Gastroesophageal sphincter (tissue), 4 donors: ENCODE data around the gene TAB2. TPM values are rescaled to one million over a fixed set of nuclear protein-coding genes. Genes with fewer than 3 reads are reported as not detected.

Source experiments
- ATAC-seq: fragments of 150-250 bp; one replicate; pipeline ENCODE4 v1.9.1; 2016; ENCODE audit warnings: mild to moderate bottlenecking, moderate library complexity
- H3K27ac ChIP-seq, 4 donors: fragments of 200-600 bp; sonication (generic) in 3 of 4; 1 replicate in 3 of 4; 2 replicates in 1 of 4; pipeline ENCODE4 v1.5.1; 2016 to 2019
- H3K27me3 ChIP-seq: fragments of 200-600 bp; sonication (generic); one replicate; pipeline ENCODE4 v1.5.1; 2019
- H3K36me3 ChIP-seq, 2 donors: fragments of 200-600 bp; sonication (generic); one replicate each; pipeline ENCODE4 v1.5.1; 2019; ENCODE audit warnings: control low read depth in 1 of 2
- H3K4me1 ChIP-seq, 3 donors: fragments of 200-600 bp; sonication (generic); 1 replicate in 2 of 3; 2 replicates in 1 of 3; pipeline ENCODE4 v1.5.1; 2016 to 2019; ENCODE audit warnings: control low read depth in 2 of 3
- H3K4me3 ChIP-seq, 2 donors: fragments of 200-600 bp; sonication (generic); one replicate each; pipeline ENCODE4 v1.5.1; 2019; ENCODE audit warnings: mild to moderate bottlenecking in 1 of 2, moderate library complexity in 1 of 2
- H3K9me3 ChIP-seq, 3 donors: fragments of 200-600 bp; sonication (generic); one replicate each; pipeline ENCODE4 v1.5.1; 2017 to 2019; ENCODE audit warnings: control low read depth in 2 of 3
- EP300 ChIP-seq: sonication (generic); formaldehyde crosslinking; IDR thresholded peaks from one replicate; pipeline ENCODE4 v1.6.1; 2017; ENCODE audit warnings: antibody characterized with exemption, mild to moderate bottlenecking
- POLR2A ChIP-seq, 2 donors: fragments of 450-650 bp; IDR thresholded peaks; one replicate each; pipeline ENCODE4 v1.6.1; 2017; ENCODE audit warnings: antibody characterized with exemption in 2 of 2, mild to moderate bottlenecking in 2 of 2, moderate library complexity in 1 of 2
- POLR2AphosphoS5 ChIP-seq: sonication (generic); formaldehyde crosslinking; IDR thresholded peaks from one replicate; pipeline ENCODE4 v1.6.1; 2017; ENCODE audit warnings: antibody characterized with exemption
- WGBS, 2 donors: methylation state at CpG; one replicate each; pipeline ENCODE4 v1.1.5; 2018; ENCODE audit warnings: low coverage in 1 of 2; 5-methylcytosine and 5-hydroxymethylcytosine counted together
- total RNA-seq, 4 donors: library from RNA; depleted of rRNA; stranded (reverse); fragments of >200 nt; gene quantifications; one replicate each; pipeline ENCODE4 v1.1.0, GENCODE V29; 2016
- TF ChIP-seq, protein P1 (sequence below), 4 experiments: fragments of 200-600 bp in 2 of 4; fragments of 450-650 bp in 2 of 4; sonication (generic) in 1 of 4; IDR thresholded peaks; one replicate each; pipeline ENCODE4 v1.5.1; 2017 to 2019; ENCODE audit warnings: antibody characterized with exemption in 4 of 4, mild to moderate bottlenecking in 2 of 4, moderate library complexity in 2 of 4

The TAB2 gene
- total RNA-seq, 4 donors from 2014 or later, result 69.5 to 111 (median 97.0) TPM

DNA sequence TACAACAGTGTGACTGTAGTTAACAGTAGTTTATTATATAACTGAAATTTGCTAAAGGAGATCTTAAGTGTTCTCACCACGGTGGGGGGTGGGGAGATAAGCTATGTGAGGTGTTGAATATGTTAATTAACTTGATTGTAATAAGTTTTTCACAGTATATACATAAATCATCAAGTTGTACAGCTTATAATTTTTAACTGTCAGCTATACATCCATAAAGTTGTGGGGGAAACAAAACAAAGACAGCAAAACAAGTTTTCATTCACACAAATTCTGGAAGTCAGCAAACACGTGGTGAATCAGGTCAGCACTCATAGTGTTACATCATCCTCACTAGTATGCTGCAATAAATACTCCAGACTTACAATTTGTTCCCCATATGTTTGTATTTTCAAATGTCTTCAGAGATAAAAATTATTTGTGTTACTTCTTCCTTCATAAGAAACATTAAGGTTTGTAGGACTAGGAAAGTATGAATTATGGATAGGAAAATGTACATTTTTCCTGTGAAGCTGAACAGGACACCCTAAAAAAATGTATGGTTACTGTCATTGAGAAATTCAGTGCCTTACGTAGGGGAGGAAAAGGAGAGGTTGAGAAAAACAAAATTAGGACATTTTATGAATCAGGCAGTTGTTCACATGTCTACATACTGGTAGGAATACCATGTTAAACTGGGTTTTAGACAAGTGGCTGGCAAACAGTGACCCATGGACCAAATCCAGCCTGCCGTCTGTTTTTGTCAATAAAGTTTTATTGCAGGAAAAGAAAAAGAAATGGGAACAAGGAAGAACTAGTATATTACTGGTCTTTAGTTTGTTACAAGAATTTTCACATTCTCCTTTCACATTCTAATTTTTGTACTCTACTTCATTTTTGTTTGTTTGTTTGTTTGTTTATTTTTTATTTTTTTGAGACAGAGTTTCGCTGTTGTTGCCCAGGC is 88.6 kb downstream of the TAB2 start:
- Histone ChIP-seq H3K27ac (no peak overlapping the region), H3K4me3 (no peak overlapping the region), H3K4me1 (no peaks in the 10 kb centered on the region), H3K36me3 (peaks cover 4 to 63% of the 10 kb centered on the region in 2 donors), H3K27me3 (no peaks in the 10 kb centered on the region), H3K9me3 (no peaks in the 10 kb centered on the region)
- WGBS, 2 donors, result 73 to 77% methylated on average over 4 to 5 of the region's 5 CpGs
- no peak for TF ChIP-seq POLR2A (IDR thresholded peaks at IDR 0.05)
- no peak for TF ChIP-seq POLR2AphosphoS5
- TF ChIP-seq, protein P1, sequence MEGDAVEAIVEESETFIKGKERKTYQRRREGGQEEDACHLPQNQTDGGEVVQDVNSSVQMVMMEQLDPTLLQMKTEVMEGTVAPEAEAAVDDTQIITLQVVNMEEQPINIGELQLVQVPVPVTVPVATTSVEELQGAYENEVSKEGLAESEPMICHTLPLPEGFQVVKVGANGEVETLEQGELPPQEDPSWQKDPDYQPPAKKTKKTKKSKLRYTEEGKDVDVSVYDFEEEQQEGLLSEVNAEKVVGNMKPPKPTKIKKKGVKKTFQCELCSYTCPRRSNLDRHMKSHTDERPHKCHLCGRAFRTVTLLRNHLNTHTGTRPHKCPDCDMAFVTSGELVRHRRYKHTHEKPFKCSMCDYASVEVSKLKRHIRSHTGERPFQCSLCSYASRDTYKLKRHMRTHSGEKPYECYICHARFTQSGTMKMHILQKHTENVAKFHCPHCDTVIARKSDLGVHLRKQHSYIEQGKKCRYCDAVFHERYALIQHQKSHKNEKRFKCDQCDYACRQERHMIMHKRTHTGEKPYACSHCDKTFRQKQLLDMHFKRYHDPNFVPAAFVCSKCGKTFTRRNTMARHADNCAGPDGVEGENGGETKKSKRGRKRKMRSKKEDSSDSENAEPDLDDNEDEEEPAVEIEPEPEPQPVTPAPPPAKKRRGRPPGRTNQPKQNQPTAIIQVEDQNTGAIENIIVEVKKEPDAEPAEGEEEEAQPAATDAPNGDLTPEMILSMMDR (IDR thresholded peaks at IDR 0.05), result no peak
- TF ChIP-seq EP300, result no peak
- peak; percentile 28 for ATAC-seq

DNA sequence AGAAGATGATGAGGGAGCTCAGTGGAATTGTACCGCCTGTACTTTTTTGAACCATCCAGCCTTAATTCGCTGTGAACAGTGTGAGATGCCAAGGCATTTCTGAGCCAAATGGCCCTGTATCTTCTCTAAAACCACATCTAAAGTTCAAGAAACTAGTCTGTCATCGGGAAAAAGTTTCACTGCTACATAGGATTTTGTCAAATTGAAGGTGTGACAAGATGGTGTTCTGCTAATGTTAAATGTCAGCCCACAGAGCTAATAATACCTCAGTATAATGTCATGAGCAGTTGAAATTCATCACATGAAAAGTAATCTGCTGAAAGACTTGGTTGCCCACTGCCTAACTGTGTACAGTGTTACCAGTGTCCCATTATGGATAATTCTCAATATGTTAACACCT is 92.1 kb downstream of the TAB2 start:
- no peak for ATAC-seq
- no peak overlapping the region for H3K4me3 ChIP-seq
- H3K27ac ChIP-seq, result no peak overlapping the region
- H3K9me3 ChIP-seq, result no peaks in the 10 kb centered on the region
- no peaks in the 10 kb centered on the region for H3K27me3 ChIP-seq
- H3K4me1 ChIP-seq, result no peaks in the 10 kb centered on the region
- TF ChIP-seq EP300 (no peak), POLR2AphosphoS5 (no peak), POLR2A (IDR thresholded peaks at IDR 0.05) (no peak)
- TF ChIP-seq, protein P1 (IDR thresholded peaks at IDR 0.05), result no peak
- peaks cover 4 to 54% of the 10 kb centered on the region in 2 donors for H3K36me3 ChIP-seq
- 75 to 100% methylated on average over 2 to 3 of the region's 3 CpGs for WGBS, 2 donors

DNA sequence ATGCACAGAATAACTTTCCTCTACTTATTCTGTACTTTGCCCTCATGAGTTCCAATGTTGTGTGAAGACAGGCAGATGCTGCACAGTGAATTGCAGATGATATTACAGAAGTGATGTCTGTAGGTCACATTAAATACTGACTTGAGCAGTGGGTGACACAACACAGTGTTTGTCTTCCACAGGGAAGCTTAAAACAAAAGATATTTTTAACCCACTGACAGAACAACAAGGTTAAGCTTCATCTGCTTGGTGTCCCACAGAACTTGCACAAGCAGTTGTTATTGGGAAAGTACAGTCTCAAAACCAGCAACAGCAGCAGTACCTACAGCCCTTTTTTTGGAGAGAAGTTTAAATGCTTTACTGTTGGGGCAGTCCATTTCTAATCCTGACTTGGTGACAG is 93.0 kb downstream of the TAB2 start:
- Histone ChIP-seq H3K27me3 (no peaks in the 10 kb centered on the region), H3K4me1 (no peaks in the 10 kb centered on the region), H3K36me3 (peaks cover 4 to 47% of the 10 kb centered on the region in 2 donors), H3K4me3 (no peak overlapping the region), H3K27ac (no peak overlapping the region), H3K9me3 (no peaks in the 10 kb centered on the region)
- no peak for ATAC-seq
- no peak for TF ChIP-seq EP300
- TF ChIP-seq POLR2A (IDR thresholded peaks at IDR 0.05), result no peak
- TF ChIP-seq POLR2AphosphoS5, result no peak
- TF ChIP-seq, protein P1 (IDR thresholded peaks at IDR 0.05), result no peak

DNA sequence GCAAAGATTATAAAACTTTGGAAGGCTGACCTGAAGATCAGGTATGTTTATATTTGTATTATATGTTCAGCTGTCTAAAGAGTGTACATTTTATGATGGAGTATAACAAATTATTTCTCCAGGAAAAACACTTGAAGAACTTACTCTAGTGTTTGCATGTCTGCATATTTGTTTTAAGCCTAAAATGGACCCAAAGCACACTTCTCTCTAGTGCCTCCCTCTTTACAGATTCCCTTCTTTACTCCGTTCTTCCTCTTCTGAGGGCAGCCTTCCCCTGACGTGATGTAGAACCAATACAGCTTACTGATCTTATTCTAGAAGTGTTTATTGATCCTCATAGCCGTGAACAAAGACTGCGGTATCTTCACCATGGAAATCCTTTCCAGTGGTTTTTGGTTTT is 96.5 kb downstream of the TAB2 start:
- WGBS, 2 donors, result 77 to 79% methylated on average over 4 of the region's 4 CpGs
- Histone ChIP-seq H3K4me1 (no peaks in the 10 kb centered on the region), H3K27ac (no peak overlapping the region), H3K4me3 (no peak overlapping the region), H3K36me3 (peaks cover 4 to 31% of the 10 kb centered on the region in 2 donors), H3K27me3 (no peaks in the 10 kb centered on the region), H3K9me3 (no peaks in the 10 kb centered on the region)
- no peak for ATAC-seq
- TF ChIP-seq POLR2A (IDR thresholded peaks at IDR 0.05), result no peak
- TF ChIP-seq POLR2AphosphoS5, result no peak
- no peak for TF ChIP-seq EP300

DNA sequence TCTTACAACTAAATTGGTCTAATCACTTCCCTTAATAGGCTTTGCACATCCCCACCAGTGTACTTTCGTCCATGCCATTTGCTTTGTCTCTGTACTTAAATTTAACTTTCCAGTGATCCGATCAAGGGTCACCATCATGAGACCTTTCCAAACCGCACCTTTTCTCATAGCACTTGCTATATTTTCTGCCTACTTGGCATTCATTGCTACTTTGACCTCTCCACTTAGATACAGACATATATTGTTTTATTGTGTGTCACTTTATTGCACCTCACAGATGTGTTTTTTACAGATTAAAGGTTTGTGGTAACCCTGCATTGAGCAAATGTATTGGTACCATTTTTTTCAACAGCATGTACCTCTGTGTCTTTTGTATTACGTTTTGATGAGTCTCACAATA is 97.3 kb downstream of the TAB2 start:
- H3K4me3 ChIP-seq, result no peak overlapping the region
- no peaks in the 10 kb centered on the region for H3K27me3 ChIP-seq
- no peak for TF ChIP-seq POLR2A (IDR thresholded peaks at IDR 0.05)
- TF ChIP-seq POLR2AphosphoS5, result no peak
- no peaks in the 10 kb centered on the region for H3K4me1 ChIP-seq
- peaks cover 4 to 24% of the 10 kb centered on the region in 2 donors for H3K36me3 ChIP-seq
- H3K27ac ChIP-seq, result no peak overlapping the region
- no peak for ATAC-seq
- 85 to 89% methylated on average over 4 of the region's 4 CpGs for WGBS, 2 donors
- no peaks in the 10 kb centered on the region for H3K9me3 ChIP-seq
